ENCODE measurements around the gene LNP1. TPM values are rescaled to one million over a fixed set of nuclear protein-coding genes. Genes with fewer than 3 reads are reported as not detected.
A peak's percentile ranks its signal among the peaks of the same experiment; 100 is the strongest.

The LNP1 gene
- total and polyA plus RNA-seq, 2 of the 13 experiments (the other 11 are each of a cell fraction or from before 2014, with no cell fraction given), result 3.6 to 7.0 TPM

- TF ChIP-seq RORA (CRISPR knock-in tag; IDR thresholded peaks at IDR 0.05) (no peak), NCOA1 (CRISPR knock-in tag; IDR thresholded peaks at IDR 0.05) (0 out of 2 replicates have a peak, but pooled peaks have one; percentile 65), ZSCAN20 (CRISPR knock-in tag; IDR thresholded peaks at IDR 0.05; ENCODE audit: borderline replicate concordance) (peak; percentile 75; the same call in 1 of the 2 replicates), UBTF (CRISPR knock-in tag; IDR thresholded peaks at IDR 0.05) (peak; percentile 84), ZNF232 (CRISPR knock-in tag; IDR thresholded peaks at IDR 0.05; ENCODE audit: borderline replicate concordance) (peak; percentile 68; the same call in 1 of the 2 replicates), KDM1A (CRISPR knock-in tag; IDR thresholded peaks at IDR 0.05) (peak; percentile 80), MATR3 (CRISPR knock-in tag; IDR thresholded peaks at IDR 0.05) (no peak), SALL2 (CRISPR knock-in tag; IDR thresholded peaks at IDR 0.05) (peak; percentile 91; the same call in 1 of the 2 replicates), FOXJ3 (CRISPR knock-in tag; IDR thresholded peaks at IDR 0.05; ENCODE audit: borderline replicate concordance) (peak; percentile 76; the same call in 1 of the 2 replicates), GABPB1 (CRISPR knock-in tag; IDR thresholded peaks at IDR 0.05) (peak; percentile 83), NFKB2 (CRISPR knock-in tag; IDR thresholded peaks at IDR 0.05; ENCODE audit: borderline replicate concordance) (peak; percentile 95), DPF2 (CRISPR knock-in tag; IDR thresholded peaks at IDR 0.05; ENCODE audit: borderline replicate concordance, low read depth) (no peak), ATM (IDR thresholded peaks at IDR 0.05; ENCODE audit: borderline replicate concordance) (no peak), ZNF660 (CRISPR knock-in tag; IDR thresholded peaks at IDR 0.05; ENCODE audit: borderline replicate concordance, low read depth) (no peak), TRIM22 (IDR thresholded peaks at IDR 0.05) (no peak), ZNF431 (CRISPR knock-in tag; IDR thresholded peaks at IDR 0.05; ENCODE audit: borderline replicate concordance, low read depth) (no peak), ATRX (CRISPR knock-in tag; IDR thresholded peaks at IDR 0.05; ENCODE audit: borderline replicate concordance) (no peak), ZBTB25 (CRISPR knock-in tag; IDR thresholded peaks at IDR 0.05) (no peak), NR1H2 (CRISPR knock-in tag; IDR thresholded peaks at IDR 0.05; ENCODE audit: borderline replicate concordance, low read depth) (no peak), FUBP1 (CRISPR knock-in tag; IDR thresholded peaks at IDR 0.05; ENCODE audit: borderline replicate concordance) (no peak), ZNF124 (CRISPR knock-in tag; IDR thresholded peaks at IDR 0.05) (0 out of 2 replicates have a peak, but pooled peaks have one; percentile 30), ZBTB7A (CRISPR knock-in tag; IDR thresholded peaks at IDR 0.05) (no peak), ZMYM2 (CRISPR knock-in tag; IDR thresholded peaks at IDR 0.05) (0 out of 2 replicates have a peak, but pooled peaks have one; percentile 42)
These were observed 91.0 kb downstream of the LNP1 start, which contains the start of gene TMEM45A (continued) for GRCh38 chr3:100492059-100493006.
